HG02884 (cell line): Measurements from ENCODE around the gene CELF3.

Experiments
- ATAC-seq: cut with Tn5 transposase; IDR thresholded peaks from one replicate; pipeline ENCODE4 v1.9.1; 2021; ENCODE audit warnings: mild to moderate bottlenecking, moderate library complexity; ENCODE audit not compliant: unreplicated experiment

The CELF3 gene

DNA sequence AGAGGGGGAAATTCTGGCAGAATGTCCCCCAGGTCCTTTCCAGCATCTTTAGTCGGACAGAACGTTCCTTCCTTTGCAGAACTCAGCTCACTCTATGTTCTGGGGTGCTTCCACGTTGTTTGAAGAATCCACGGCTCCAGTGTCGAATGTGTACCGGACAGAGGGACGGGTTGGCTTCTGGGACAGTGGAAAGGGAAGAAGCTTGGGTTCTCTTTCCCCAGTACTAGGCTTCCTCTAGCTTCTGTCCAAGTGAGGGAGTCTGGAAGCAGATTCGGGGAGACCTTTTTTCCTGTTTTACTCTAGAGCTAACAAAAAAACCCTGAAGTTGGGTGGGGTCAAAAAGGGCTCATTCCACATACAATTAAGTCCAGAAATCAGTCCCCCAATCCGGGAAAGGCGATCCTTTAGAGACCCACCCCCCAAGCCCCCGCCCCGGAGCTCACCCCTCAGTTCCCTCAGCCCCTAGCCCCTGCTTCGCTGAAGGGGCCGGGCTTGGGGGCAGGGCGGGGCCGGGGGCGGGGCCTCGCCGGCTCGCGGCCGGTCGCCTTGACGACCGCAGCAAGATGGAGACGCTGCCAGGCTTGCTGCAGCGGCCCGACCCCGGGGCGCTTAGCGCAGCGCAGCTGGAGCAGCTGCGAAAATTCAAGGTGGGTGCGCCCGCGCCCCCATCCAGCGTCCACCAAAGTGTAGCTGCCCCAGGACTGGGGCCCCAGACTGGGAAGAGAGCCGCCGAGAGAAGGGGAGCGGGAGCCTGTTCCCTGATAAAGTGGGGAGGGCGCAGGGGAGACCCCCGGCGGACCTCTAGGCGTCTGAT, 4.6 kb upstream of the CELF3 start, which contains the start of gene RIIAD1:
TSS of gene RIIAD1 (plus strand) at position 549 of the 814 bp plus-strand sequence. CDS start at position 564, 15 bp downstream.
- no peak for ATAC-seq

DNA sequence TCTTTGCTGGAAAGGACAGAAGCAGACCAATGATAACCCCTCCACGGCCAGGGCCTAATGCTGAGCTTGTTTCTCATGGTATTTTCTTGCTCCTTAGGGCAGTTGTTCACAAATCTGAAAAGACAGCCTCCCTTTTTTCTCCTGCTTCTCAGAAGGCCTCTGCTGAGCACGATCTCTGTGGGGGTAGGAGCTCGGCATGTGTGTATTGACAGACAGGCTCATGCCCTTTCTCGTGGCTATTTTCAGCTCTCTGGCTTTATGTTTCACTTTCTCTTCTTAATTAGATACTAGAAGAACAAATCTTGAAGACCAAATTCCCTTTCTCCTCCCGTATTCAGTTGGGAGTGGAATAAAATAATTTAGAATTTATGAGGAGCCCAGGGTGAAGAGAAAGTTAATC, 4.0 kb upstream of the CELF3 start:
- no peak for ATAC-seq

DNA sequence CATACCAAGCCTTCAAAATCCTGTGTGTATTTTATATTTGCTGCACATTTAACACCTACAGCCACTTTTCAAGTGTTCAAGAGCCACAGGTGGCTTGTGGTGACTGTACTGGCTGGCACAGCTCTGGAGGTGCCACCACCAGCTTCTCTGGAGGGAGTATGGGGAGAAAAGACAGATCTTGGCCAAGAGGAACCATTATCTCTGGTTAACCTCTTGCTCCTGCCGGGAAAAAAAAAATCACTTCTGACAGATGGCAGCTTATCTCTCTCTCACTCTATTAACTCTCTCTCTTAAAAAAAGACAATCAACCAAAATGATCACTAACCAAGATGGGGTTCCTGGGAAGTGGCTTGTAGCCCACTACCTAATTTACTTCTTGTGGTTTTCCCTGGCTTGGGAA, 3.5 kb upstream of the CELF3 start:
- ATAC-seq: no peak

DNA sequence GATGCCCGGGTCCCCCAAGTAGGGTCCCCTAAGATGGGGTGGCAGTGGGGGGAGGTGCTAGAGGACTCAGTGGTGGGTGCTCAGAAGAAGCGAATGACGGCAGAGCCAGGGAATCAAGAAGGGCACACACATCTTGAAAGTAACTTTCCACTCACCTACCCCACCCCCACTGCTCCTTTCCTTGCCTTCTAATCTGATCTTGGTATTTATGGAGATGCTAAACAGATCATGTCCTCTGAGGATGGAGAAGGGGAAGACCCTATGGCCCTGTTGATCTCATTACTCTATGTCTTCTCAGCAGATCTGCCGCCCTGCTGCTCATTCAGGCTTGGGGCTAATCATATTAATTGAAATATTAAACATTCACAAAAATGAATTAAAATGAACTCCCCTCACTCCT, 2.1 kb upstream of the CELF3 start:
- ATAC-seq: no peak

DNA sequence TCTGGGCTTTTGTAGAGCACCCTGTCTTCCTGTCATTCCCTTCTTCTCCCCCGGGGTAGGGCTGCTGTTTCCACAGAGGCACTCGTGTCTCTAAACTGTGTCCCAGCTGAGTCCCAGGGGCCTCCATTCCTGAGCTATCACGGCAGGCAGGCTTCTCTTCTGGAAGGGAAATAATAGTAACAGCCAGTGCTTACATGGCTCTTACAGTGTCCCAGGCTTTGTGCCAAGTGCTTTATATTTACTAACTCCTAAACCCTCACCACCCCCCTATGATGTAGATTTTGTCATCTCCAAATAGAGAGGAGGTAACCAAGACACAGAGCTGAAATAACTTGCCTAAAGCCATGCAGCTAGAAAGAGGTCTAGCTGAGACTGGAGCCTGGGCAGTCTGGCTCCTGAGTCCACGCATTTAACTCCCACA, 1.4 kb upstream of the CELF3 start:
- ATAC-seq: no peak

DNA sequence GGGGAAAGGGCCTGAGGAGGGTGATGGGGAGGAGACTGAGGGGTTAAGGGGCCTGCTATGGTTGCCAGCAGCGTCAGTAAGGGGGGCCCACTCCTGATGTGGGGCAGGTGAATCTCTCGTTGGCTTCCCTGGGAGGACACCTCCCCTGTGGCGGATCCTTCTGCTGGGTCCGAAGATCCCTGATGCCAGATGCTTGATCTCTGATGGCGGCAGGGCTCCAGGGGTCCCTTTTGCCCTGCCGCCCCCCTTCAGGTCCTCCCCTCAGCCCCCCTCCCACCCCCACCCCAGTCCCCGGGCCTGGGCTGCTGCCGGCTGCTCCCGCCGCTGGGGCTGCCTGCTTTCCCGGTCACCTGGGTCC, 219 bp downstream of the CELF3 start:
- no peak for ATAC-seq

DNA sequence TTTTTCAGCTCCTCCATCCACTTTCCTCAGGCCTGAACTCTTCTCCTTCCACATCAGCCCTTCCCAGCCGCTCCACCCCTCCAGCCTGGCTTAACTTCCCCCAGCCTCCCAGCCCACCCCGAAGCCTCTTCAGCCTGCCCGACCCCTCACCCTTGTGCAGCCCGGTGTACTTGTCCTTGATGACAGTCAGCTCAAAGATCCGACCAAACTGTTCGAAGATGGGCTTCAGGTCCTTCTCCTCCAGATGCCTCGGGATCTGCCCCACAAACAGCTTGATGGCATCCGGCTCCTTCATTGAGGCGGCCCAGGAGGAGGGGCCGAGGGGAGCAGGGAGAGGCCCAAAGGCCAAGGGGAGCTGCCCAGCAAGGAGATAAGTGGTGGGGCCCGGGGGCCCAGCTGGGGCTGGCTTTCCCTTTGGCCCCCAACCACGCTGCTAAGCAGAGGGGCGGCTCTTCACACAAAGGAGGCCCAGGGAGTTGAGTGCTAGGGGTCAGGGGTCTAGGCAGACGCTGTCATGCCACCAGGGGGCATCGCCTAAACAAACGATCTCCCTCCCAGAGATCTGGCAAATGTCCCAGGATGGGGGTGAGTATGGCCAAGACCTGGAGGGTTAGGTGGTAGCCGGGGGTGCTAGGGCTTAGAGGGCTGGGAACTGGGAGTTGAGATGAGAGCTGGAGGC, 738 bp downstream of the CELF3 start:
- ATAC-seq: no peak

DNA sequence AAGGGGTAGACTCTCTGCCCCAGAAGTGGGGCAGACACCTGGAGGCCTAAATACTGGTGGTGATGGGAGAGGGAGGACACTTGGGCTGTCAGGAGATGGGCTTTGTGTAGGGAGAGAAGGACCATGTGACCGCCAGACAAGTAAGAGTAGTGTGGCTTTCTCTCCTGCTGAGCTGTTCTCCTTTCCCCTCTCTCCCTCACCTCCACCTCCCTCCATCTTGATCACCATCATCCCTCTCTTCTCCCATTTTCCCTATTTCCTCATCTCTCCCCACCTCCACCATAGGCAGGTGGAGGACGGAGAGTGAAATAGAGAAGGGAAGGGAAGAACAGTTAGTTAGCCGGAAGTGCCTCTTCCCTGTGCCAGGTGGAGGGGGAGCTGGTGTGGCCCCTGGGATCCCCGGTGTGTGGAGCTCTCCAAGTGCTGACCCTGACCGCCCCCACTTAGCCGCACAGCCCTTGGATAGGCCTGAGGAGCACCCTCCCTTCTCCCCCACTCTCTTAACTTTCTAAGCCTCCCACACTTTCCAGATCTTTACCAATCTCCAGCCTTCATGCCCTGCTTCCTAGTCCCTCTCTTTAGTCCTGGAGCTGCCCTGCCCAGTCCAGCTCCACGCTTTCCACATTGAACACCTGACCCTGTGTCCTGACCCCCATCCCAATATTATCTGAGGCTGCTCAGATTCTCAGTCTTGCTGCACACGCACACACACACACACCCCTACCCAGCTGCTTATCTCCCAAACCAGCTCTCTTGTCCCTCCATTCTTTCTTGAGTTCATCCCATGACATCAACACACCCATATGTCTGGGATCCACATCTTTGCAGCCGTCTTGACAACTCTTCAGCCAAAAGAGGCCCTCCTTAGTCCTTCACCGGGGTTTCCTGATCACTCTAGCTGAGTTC, 1.5 kb downstream of the CELF3 start:
- ATAC-seq: no peak

DNA sequence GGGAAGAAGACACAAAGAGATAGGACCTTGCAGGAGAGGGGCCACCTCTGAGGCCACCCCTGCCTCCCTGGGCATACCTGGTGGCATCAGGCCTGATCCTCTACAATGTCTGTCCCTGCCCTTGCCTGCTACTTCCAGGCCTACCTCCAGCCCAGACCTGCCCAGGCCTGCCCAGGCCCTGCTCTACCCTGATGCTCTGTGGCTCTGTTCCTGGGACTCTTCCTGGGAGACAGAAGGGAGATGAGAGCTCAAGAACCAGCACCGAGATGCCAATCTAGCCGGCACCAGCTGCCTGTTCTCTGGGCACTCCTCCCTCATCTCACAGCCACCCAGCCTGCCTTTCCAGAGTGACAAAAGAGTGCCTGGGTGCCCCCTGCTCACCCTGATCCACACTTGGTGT, 2.7 kb downstream of the CELF3 start:
- no peak for ATAC-seq

DNA sequence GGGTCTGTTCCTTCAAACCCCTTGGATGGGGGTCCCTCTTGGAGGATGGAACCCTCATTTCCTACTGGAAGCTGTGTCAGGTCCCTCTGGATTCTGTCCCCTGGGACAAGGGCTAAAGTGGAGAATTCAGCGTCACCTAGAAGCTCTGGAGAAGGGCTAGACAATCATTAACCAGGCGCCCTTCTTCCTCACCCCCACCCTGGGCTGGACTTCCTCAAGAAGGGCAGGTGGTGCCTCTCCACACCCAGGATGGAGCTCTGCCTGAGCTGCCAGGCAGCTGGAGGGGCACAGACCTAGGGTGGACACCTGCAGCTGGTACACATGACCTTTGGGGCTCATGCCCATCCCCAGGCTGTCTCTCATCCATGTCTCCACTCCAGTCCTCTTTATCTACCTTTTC, 3.6 kb downstream of the CELF3 start:
- ATAC-seq: no peak

DNA sequence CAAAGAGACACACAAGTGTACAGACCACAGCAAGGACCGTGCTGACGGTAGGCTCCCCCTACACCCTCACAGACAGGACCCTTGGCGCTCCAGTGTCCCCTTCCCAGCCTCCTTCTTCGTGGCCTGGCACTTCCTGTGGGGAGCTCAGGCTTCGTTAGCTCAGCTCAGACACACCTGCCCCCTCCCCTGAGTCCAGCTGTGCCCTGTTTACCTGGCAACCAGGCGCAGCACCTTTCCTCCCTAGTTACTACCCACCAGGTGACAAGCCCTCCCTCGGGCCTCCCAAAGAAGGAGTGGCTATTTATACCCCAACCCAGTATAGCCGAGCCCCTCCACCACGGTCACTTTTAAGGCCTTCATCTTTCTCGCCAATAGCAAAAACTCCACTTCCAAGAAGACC, 4.7 kb downstream of the CELF3 start:
- no peak for ATAC-seq

DNA sequence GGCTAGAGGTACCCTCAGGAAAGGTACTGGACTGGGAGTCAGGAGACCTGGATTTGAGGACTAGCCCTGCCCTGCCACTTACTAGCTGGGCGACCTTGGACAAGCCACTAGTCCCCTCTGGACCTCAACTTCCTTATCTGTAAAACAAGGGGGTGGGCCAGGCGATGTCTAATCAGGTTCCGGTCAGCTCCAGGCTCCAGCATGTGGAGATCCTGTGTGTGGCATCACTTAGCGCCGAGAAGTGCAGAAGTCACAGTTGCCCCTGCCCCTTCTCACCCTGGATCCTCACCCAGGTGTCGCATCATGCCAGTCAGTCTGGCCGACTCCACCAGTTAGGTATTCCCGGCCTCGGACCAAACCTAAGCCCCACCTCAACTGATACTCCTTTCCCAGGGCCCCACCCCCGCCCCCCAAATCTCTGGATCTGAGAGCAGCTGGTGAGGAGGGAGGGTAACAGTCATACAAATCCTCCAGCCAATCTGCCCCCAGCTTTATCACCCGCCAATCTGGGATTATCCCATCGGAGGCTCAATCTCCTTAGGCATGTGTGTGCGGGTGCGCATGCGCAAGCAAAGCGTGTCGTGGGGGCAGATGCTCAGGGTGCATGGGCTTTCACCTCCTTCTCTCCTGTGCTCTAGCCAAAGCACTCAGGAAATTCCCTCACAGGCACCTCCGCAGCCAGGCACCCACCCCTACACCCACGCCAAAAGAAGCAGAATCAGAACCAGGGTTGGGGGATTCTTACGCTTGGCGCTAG, 5.4 kb downstream of the CELF3 start:
- no peak for ATAC-seq

DNA sequence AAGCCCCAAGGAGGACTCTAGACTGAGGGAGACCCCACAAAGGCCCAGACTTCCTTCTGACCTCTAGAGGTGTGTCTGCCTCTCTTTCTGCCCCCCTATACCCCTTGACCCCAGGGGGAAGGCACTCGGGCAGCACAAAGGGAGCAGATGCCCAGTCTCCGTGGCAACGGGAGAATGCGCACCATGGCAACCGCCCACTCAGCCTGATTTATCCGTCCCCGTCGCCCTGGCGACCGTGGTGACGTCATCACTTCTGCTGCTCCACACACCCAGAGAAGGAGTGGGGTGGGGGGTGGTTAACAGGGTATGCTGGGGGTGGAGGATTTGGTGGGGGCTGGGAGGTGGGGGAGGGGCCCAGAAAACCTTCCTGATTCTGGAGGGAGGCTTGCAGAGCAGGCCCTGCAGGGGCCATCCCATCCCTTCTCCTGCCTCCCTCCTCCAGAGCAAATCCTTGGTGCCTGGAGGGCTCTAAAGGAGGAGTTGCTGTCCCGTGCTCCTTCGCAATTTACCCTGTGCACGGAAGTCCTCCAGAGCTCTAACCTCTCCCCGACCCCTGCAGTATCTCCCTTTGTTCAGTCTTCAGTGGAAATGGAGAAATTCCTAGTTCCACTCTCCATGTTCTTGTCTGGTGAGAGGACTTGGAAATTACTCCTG, 6.3 kb downstream of the CELF3 start:
- no peak for ATAC-seq

DNA sequence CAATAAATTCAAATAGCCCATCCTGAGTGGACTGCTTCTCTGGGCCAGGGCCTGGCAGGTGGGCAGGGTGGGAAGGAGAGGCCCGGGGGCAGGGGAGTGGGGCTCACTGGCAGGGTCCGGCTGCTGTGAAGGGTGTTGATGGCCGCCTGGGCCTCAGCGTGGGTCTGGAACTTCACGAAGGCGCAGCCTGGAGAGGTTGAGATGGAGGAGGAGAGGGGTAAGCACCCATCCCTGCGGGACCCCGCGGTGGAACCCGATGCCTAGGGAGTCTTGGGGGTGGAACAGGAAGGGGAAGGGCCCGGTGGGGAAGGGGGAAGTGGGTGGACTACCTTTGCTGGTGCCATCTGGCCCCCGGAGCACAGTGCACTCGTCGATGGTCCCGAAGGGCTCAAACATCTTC, 7.7 kb downstream of the CELF3 start:
- no peak for ATAC-seq

DNA sequence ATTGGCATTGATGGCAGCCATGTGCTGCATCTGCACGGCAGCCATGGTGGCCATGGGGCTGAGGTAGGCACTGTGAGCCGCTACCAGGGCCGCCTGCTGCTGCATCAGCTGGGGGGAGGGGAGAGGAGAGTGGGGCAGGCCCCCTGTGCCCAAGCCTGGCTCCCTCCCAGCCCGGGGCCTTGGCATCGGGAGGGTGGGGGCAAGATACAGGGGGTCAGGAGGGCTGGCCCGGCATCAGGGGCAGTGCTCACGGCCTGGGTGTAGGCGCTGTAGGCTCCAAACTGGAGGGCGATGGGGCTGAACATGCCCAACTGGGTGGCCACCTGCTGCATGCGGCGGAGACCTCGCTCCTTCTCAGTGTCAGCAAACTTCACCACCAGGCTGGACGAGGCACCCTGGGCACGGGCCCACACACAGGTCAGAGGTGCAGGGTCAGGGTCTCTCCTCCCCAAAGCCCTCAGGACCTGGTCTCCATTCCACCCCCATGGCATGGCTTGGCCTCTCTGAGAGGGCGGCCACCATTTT, 9.0 kb downstream of the CELF3 start:
- no peak for ATAC-seq

DNA sequence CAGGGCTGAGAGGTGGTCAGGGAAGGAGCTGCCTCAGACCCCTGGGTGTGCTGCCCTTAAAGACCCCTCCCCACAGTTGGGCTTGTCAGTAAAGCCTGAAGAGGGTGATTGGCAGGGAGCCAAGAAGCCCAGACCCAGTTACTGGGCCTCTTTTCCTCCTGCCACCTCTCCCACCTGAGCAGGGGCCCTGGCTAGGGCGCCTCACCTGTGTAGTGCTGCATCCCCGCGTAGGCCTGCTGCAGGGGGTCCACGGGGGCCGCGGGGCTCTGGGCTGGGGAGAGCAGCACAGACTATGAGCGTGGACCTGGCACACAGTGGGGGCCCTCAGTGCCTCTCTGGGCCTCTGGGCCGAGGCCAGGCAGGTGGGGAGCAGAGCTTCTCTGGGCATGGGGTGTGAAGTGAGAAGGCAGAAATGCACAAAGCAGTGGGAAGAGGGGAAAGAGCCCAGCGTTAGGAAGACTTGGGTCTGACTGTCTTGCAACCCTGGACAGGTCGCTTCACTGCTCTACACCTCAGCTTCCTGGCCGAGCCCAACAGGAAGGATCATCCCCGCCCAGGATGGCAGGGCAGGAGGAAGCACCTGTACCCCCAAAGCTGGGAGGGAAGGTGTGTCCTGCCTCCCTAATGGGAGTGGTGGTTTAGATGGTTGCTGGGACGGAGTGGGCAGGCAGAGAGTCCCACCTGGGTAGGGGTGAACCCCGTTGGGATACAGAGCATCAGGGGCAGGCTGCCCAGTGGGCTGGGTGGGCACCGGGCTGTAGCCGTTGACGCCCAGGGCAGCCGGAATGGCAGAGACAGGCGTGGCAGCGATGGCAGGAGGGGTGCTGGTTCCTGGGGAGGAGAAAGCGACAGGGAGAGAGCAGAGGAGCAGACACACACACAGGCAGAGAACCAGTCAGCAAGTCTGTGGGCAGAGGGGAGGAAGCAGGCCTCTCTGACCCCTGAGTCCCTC, 9.9 kb downstream of the CELF3 start:
- no peak for ATAC-seq

DNA sequence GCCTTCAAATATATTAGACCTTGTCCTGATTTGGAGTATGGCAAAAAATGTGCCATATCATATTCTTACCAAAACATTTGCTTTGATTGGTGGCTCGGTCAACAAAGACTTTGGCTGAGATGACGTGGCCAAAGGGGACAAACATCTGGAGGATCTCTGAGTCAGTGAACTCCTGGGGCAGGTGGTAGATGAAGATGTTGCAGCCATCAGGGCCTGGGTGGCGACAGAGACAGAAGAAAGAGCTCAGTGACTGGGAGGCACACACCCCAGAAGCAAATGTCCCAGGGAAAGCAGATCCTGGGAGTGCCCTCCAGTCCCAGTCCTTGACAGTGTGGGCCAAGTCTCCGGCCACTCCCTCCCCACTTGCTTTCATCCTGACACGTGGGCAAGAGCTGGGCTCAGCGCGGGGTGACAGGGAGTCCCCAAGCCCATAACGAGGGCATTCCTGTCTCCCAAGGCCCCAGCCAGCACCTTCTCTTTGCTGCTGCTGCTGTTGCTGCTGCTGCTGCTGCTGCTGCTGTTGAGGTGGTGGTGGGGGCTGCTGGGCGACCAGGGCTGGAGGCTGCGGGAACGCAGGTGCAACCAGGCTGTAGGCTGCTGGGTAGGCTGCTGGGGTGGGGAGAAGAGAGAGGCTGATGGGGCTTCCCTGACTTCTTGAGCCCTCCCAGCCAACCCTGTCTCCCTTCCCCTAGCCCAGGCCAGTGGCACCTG, 10.7 kb downstream of the CELF3 start:
- ATAC-seq: no peak

DNA sequence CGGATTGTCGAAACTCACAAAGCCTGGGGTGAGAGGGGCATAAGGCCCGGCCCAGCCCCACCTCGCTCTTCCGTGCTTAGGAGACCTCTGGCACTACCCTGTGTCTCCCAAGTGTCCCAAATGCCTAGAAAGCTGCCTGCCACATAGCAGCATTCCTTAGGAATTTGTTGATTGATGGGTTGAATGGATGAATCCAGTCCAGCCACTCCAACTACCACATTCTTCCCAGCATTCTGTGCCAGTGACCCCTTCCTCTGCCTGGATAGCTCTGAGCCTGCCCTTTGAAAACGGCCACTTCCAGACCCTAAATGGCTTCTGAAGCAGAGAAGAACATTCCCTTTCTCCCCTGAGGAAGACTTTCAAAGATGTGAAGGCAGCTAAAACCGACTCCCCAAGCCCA, 11.5 kb downstream of the CELF3 start:
- ATAC-seq: no peak
